Retinal pigment epithelial cell (primary cell): ENCODE measurements around the gene LRRC3.
A peak's percentile ranks its signal among the peaks of the same experiment; 100 is the strongest.

Source experiments
- DNase-seq: peaks from one replicate; pipeline ENCODE4 v3.0.0-alpha.2; 2010; ENCODE audit warnings: low read depth
- H3K4me3 ChIP-seq: 2 replicates; pipeline ENCODE4 v1.5.1; 2011; ENCODE audit warnings: mild to moderate bottlenecking, low read length, control low read depth, moderate library complexity
- CTCF ChIP-seq: conservative IDR thresholded peaks from 2 replicates; pipeline ENCODE4 v1.5.1; 2011; ENCODE audit warnings: low read depth, low read length, control low read depth, inconsistent platforms

The LRRC3 gene

GRCh38 chr21:44448651-44449131 is 6.6 kb upstream of the LRRC3 start:
- TF ChIP-seq CTCF = no peak
- DNase-seq = no peak
- H3K4me3 ChIP-seq = no peak overlapping the region

GRCh38 chr21:44449473-44450363 is 5.6 kb upstream of the LRRC3 start:
- H3K4me3 ChIP-seq = no peak overlapping the region
- TF ChIP-seq CTCF = no peak
- no peak for DNase-seq

- H3K4me3 ChIP-seq = no peak overlapping the region
- no peak for DNase-seq
- no peak for TF ChIP-seq CTCF
These were observed 4.9 kb upstream of the LRRC3 start for GRCh38 chr21:44450402-44450801.

GRCh38 chr21:44450999-44451398 is 4.3 kb upstream of the LRRC3 start:
- TF ChIP-seq CTCF = no peak
- DNase-seq = no peak

GRCh38 chr21:44453120-44453519 is 2.2 kb upstream of the LRRC3 start:
- TF ChIP-seq CTCF = no peak
- no peak for DNase-seq
- H3K4me3 ChIP-seq = no peak overlapping the region

More at GRCh38 chr21:44450999-44451398, 4.3 kb upstream of the LRRC3 start:
- no peak overlapping the region for H3K4me3 ChIP-seq

- H3K4me3 ChIP-seq = no peak overlapping the region
- TF ChIP-seq CTCF = no peak
- DNase-seq = no peak
These were observed 1.3 kb upstream of the LRRC3 start for GRCh38 chr21:44454058-44454457.

GRCh38 chr21:44455524-44456213 is 359 bp downstream of the LRRC3 start:
- TF ChIP-seq CTCF = peak; percentile 26
- DNase-seq = no peak
- H3K4me3 ChIP-seq = peak overlapping the region; percentile 46
